Epithelial cell of esophagus (primary cell): ENCODE results near the gene PCDHA6.
"Not testable (repeated sequence)": the region's sequence is repeated elsewhere in the genome, so short reads cannot be mapped to it uniquely, and the experiment has no call there.

Source experiments
- DNase-seq: peaks from one replicate; pipeline ENCODE4 v3.0.0; 2010; ENCODE audit warnings: low read depth
- H3K4me3 ChIP-seq: 2 replicates; pipeline ENCODE4 v1.5.1; 2011; ENCODE audit warnings: mild to moderate bottlenecking, low read length, control low read depth
- TF ChIP-seq, protein P1 (sequence below): IDR thresholded peaks from 2 replicates; pipeline ENCODE4 v1.5.1; 2011; ENCODE audit warnings: low read depth, mild to moderate bottlenecking, low read length, control low read depth, inconsistent platforms; ENCODE audit not compliant: insufficient read depth; ENCODE audit errors: missing control alignments

Gene PCDHA6

GRCh38 chr5:140823475-140823874, 4.3 kb upstream of the PCDHA6 start:
- TF ChIP-seq, protein P1, sequence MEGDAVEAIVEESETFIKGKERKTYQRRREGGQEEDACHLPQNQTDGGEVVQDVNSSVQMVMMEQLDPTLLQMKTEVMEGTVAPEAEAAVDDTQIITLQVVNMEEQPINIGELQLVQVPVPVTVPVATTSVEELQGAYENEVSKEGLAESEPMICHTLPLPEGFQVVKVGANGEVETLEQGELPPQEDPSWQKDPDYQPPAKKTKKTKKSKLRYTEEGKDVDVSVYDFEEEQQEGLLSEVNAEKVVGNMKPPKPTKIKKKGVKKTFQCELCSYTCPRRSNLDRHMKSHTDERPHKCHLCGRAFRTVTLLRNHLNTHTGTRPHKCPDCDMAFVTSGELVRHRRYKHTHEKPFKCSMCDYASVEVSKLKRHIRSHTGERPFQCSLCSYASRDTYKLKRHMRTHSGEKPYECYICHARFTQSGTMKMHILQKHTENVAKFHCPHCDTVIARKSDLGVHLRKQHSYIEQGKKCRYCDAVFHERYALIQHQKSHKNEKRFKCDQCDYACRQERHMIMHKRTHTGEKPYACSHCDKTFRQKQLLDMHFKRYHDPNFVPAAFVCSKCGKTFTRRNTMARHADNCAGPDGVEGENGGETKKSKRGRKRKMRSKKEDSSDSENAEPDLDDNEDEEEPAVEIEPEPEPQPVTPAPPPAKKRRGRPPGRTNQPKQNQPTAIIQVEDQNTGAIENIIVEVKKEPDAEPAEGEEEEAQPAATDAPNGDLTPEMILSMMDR, result no peak
- DNase-seq, result no peak
- H3K4me3 ChIP-seq, result no peak overlapping the region

GRCh38 chr5:140828362-140828737, 590 bp downstream of the PCDHA6 start:
- TF ChIP-seq, protein P1, result no peak
- no peak overlapping the region for H3K4me3 ChIP-seq
- DNase-seq, result no peak

DNA sequence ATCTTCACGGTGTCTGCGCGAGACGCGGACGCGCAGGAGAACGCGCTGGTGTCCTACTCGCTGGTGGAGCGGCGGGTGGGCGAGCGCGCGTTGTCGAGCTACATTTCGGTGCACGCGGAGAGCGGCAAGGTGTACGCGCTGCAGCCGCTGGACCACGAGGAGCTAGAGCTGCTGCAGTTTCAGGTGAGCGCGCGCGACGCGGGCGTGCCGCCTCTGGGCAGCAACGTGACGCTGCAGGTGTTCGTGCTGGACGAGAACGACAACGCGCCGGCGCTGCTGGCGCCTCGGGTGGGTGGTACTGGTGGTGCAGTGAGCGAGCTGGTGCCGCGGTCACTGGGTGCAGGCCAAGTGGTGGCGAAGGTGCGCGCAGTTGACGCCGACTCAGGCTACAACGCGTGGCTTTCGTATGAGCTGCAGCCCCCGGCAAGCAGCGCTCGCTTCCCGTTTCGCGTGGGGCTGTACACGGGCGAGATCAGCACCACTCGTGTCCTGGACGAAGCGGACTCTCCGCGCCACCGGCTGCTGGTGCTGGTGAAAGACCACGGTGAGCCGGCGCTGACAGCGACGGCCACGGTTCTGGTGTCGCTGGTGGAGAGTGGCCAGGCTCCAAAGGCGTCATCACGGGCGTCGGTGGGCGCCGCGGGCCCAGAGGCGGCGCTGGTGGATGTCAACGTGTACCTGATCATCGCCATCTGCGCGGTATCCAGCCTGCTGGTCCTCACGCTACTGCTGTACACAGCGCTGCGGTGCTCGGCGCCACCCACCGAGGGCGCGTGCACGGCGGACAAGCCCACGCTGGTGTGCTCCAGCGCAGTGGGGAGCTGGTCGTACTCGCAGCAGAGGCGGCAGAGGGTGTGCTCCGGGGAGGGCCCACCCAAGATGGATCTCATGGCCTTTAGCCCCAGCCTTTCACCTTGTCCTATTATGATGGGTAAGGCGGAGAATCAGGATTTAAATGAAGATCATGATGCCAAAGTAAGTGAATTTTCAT, 2.0 kb downstream of the PCDHA6 start:
- H3K4me3 ChIP-seq, result not testable (repeated sequence)

GRCh38 chr5:140833993-140834392, 6.2 kb downstream of the PCDHA6 start, which contains the start of gene PCDHA7:
PCDHA7 (plus strand) TSS chr5:140834269; CDS start chr5:140834384, 115 bp downstream.
- H3K4me3 ChIP-seq, result no peak within 1 kb of the TSS

More for the DNA sequence above, 2.0 kb downstream of the PCDHA6 start:
- not testable (repeated sequence) for DNase-seq

DNA sequence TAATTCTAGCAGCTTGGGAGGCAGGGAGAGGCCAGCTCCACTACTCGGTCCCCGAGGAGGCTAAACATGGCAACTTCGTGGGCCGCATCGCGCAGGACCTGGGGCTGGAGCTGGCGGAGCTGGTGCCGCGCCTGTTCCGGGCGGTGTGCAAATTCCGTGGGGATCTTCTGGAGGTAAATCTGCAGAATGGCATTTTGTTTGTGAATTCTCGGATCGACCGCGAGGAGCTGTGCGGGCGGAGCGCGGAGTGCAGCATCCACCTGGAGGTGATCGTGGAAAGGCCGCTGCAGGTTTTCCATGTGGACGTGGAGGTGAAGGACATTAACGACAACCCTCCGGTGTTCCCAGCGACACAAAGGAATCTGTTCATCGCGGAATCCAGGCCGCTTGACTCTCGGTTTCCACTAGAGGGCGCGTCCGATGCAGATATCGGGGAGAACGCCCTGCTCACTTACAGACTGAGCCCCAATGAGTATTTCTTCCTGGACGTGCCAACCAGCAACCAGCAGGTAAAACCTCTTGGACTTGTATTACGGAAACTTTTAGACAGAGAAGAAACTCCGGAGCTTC, 6.8 kb downstream of the PCDHA6 start:
- not testable (repeated sequence) for DNase-seq, H3K4me3 ChIP-seq

More at GRCh38 chr5:140833993-140834392, 6.2 kb downstream of the PCDHA6 start, which contains the start of gene PCDHA7:
- TF ChIP-seq, protein P1, result no peak
- peak; percentile 13 for DNase-seq

DNA sequence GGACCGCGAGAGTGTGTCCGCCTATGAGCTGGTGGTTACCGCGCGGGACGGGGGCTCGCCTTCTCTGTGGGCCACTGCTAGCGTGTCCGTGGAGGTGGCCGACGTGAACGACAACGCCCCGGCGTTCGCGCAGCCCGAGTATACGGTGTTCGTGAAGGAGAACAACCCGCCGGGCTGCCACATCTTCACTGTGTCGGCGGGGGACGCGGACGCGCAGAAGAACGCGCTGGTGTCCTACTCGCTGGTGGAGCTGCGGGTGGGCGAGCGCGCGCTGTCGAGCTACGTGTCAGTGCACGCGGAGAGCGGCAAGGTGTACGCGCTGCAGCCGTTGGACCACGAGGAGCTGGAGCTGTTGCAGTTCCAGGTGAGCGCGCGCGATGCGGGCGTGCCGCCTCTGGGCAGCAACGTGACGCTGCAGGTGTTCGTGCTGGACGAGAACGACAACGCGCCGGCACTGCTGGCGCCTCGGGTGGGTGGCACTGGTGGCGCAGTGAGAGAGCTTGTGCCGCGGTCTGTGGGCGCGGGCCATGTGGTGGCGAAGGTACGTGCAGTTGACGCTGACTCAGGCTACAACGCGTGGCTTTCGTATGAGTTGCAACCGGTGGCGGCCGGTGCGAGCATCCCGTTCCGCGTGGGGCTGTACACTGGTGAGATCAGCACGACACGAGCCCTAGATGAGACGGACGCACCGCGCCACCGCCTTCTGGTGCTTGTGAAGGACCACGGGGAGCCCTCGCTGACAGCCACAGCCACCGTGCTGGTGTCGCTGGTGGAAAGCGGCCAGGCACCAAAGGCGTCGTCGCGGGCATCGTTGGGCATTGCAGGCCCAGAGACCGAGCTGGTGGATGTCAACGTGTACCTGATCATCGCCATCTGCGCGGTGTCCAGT, 8.1 kb downstream of the PCDHA6 start:
- TF ChIP-seq, protein P1, result no peak

DNA sequence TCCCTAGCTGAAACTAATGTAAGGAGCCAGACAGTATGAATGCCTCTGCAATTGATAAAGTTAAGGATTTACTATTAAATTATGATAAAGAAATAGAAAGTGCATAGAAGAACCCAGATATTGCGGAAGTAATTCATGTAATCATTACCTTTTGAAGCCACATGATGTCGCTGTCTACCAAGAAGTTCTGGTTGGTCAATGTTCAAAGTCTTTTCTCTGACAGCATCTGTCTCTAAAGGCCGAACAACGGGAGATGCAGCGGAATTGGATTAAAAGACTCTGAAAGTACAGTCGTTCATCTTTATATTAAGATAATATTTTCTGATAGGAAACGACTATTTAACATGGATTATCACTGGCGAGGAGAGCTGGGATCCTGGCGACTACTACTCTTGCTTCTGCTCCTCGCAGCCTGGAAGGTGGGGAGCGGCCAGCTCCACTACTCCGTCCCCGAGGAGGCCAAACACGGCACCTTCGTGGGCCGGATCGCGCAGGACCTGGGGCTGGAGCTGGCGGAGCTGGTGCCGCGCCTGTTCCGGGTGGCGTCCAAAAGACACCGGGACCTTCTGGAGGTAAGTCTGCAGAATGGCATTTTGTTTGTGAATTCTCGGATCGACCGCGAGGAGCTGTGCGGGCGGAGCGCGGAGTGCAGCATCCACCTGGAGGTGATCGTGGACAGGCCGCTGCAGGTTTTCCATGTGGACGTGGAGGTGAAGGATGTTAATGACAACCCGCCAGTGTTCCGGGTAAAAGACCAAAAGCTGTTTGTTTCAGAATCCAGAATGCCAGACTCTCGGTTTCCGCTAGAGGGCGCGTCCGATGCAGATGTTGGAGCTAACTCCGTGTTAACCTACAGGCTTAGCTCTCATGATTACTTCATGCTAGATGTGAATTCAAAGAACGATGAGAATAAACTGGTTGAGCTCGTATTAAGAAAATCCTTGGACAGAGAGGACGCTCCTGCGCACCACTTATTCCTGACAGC, 13.5 kb downstream of the PCDHA6 start, which contains the start of gene PCDHA8:
PCDHA8 (plus strand) TSS at position 210 of the 985 bp plus-strand sequence; CDS start at position 345, 135 bp downstream.
- DNase-seq, result no peak
- no peak within 1 kb of the TSS for H3K4me3 ChIP-seq
- TF ChIP-seq, protein P1, result no peak

More for the DNA sequence above, 8.1 kb downstream of the PCDHA6 start:
- DNase-seq, result no peak
- H3K4me3 ChIP-seq, result no peak overlapping the region
